Measurements from ENCODE around the gene TNIP2. TPM values are rescaled to one million over a fixed set of nuclear protein-coding genes. Genes with fewer than 3 reads are reported as not detected.

Gene TNIP2
- total and polyA plus RNA-seq, 4 donors, result 10.5 to 20.7 (median 13.5) TPM

- Histone ChIP-seq H3K27me3 (ENCODE audit: control insufficient read depth in 4 of 4, insufficient read depth in 4 of 4, low read length in 3 of 4) (no peaks in the 10 kb centered on the region), H3K9me3 (ENCODE audit: control insufficient read depth in 4 of 4, low read length in 3 of 4) (no peaks in the 10 kb centered on the region), H3K9ac (ENCODE audit: low read depth in 1 of 2, low read length in 2 of 2) (no peak overlapping the region), H3K36me3 (ENCODE audit: control insufficient read depth in 4 of 4, insufficient read depth in 3 of 4, low read depth in 1 of 4, low read length in 3 of 4) (peaks cover 0 to 7% (median 2%) of the 10 kb centered on the region in 4 donors), H3K4me3 (ENCODE audit: low read depth in 1 of 3, low read length in 3 of 3) (no peak overlapping the region), H3K4me1 (ENCODE audit: control insufficient read depth in 4 of 4, insufficient read depth in 4 of 4, low read length in 3 of 4) (peaks cover 6 to 78% (median 52%) of the 10 kb centered on the region in 4 donors), H3K27ac (ENCODE audit: low read depth in 1 of 2, low read length in 2 of 2) (peak overlapping the region in 1 of 2 donors; percentile 15)
- WGBS, result 84% methylated on average over 13 of the region's 13 CpGs
- TF ChIP-seq RAD21 (IDR thresholded peaks at IDR 0.05) (no peak), YY1 (IDR thresholded peaks at IDR 0.05) (no peak), ATF3 (IDR thresholded peaks at IDR 0.05) (no peak), HNF4A (conservative IDR thresholded peaks at IDR 0.05) (no peak), GABPA (IDR thresholded peaks at IDR 0.05 in 1 of 2, conservative IDR thresholded peaks at IDR 0.05 in 1 of 2) (no peak), TAF1 (conservative IDR thresholded peaks at IDR 0.05) (no peak), EGR1 (IDR thresholded peaks at IDR 0.05; ENCODE audit: low read depth in 2 of 2) (no peak), HNF4G (IDR thresholded peaks at IDR 0.05) (no peak), CTCF (IDR thresholded peaks at IDR 0.05; ENCODE audit: low read depth, low read length, missing input control) (no peak), ZBTB33 (IDR thresholded peaks at IDR 0.05) (no peak), REST (IDR thresholded peaks at IDR 0.05) (no peak), FOXA1 (IDR thresholded peaks at IDR 0.05) (no peak), SP1 (IDR thresholded peaks at IDR 0.05) (no peak), RXRA (IDR thresholded peaks at IDR 0.05) (no peak), NR2F2 (IDR thresholded peaks at IDR 0.05) (no peak), JUND (IDR thresholded peaks at IDR 0.05) (no peak), MAX (IDR thresholded peaks at IDR 0.05) (no peak), FOXA2 (IDR thresholded peaks at IDR 0.05) (no peak)
- DNase-seq (ENCODE audit: low spot score), result no peak
Measured at GRCh38 chr4:2804973-2805501, 48.9 kb upstream of the TNIP2 start.
